LNCAP (cell line): ENCODE measurements around the gene RAI2.
A peak's percentile ranks its signal among the peaks of the same experiment; 100 is the strongest.

ENCODE experiments used
- TF ChIP-seq, protein P1 (sequence below): fragments of 450-650 bp; IDR thresholded peaks from 2 replicates; pipeline ENCODE4 v1.5.1; 2017; ENCODE audit warnings: mild to moderate bottlenecking

Gene RAI2

DNA sequence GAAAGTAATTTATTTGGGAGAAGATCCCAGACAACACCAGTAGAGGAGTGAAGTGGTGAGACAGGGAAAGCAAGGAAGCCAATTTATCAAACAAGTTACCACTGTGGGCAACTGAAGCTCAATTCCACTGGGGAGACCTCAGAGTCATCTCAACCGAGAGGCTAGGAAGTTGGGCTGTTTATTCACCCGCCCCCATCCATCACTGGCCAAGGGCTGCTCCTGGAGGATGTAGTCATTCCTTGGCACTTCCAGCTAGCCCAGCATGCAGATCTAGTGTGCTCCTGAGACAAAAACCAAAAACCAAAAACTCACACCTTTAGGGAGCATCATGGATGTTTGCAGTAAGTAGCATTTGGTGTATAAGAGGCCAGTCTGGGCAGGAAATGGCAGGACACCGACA is 47.0 kb downstream of the RAI2 start:
- TF ChIP-seq, protein P1, sequence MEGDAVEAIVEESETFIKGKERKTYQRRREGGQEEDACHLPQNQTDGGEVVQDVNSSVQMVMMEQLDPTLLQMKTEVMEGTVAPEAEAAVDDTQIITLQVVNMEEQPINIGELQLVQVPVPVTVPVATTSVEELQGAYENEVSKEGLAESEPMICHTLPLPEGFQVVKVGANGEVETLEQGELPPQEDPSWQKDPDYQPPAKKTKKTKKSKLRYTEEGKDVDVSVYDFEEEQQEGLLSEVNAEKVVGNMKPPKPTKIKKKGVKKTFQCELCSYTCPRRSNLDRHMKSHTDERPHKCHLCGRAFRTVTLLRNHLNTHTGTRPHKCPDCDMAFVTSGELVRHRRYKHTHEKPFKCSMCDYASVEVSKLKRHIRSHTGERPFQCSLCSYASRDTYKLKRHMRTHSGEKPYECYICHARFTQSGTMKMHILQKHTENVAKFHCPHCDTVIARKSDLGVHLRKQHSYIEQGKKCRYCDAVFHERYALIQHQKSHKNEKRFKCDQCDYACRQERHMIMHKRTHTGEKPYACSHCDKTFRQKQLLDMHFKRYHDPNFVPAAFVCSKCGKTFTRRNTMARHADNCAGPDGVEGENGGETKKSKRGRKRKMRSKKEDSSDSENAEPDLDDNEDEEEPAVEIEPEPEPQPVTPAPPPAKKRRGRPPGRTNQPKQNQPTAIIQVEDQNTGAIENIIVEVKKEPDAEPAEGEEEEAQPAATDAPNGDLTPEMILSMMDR: no peak

DNA sequence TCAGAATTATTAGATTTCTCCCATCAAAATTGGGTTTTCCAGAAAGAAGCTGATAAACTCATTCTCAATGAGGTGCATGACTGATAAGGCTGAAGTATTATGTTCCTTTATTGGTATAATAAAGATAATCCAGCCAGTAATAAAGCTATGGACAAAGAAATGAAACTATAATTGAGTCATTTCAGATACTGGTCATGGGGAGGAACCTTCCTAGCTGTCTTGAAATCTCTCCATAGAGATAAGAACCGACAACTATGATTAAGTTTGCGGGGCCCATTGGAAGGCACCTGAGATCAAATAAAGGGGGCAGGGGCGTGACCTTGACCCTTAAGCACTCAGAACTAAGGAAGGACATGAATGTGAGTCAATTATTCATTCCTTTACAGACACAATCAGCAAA is 47.8 kb downstream of the RAI2 start:
- TF ChIP-seq, protein P1: no peak

DNA sequence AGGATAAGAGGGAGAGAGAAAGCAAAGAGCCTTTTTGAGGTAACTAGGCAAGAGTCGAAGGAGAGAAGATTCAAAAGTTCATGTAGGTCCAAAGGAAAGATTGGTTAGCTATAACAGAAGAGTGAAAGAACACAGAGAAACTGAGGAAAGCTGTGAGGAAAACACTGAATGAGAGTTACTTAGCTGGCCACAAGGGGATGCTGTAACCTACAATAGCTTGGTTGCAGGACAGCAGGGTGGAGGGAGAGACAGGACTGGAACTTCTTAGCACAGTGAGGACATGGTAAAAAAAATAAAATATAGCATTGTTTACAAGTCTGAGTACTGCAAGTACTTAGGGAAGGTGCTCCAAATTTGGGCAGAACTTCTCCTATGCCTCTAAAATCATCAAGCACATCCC is 48.3 kb downstream of the RAI2 start:
- TF ChIP-seq, protein P1: peak; percentile 60

DNA sequence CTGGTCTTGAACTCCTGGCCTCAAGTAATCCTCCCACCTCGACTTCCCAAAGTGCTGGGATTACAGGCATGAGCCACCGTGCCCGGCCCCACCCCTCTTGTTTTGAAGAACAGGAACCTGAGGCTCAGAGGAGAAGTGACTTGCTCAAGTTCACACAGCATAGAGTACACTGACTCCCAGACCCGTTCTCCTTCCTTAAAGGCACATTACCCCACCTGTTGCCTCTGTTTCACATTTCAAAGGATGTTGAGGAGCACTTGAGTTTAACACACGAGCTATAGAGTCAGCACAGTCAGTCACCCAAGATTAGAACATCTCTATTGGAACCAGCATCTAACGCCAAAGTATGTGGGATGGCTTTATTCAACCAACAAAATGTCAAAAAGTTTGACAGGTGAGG is 51.1 kb downstream of the RAI2 start:
- TF ChIP-seq, protein P1: no peak

DNA sequence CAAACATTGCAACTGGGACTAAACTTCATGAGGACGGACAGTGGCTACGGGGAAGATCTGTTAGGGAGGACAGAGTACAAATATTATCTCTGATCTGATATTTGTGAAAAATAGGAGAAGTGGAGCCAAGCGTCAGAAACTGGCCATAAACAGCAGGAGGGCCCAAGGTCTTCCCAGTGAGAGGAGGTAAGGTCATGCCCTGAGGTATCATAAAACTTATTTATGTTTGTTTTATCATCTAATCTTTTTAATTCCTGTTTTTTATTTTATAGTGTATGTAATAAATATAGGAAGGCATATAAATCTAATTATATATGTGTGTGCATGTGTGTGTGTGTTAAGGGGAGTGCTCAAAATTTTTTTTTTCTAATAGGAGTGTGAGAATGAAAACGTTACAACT is 51.8 kb downstream of the RAI2 start:
- TF ChIP-seq, protein P1: no peak

DNA sequence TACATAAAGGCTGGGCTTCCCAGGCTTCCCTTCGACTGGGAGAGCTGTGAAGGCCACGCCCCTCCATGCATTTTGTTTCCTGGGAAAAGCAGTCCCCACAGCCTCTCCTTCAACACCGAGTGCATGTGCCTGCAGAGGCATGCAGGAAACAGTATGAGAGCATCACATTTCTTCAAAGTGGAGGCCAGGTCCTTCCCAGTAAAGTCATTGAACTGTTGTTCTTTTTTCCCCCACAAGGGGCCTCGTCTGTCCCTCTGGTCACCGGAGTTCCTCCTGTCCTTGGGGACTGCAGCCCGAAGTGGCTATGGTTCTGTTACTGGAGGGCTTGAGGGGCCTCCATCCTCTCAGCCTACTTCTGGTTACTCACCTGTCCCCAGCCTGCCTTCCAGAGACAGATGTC is 56.0 kb downstream of the RAI2 start:
- TF ChIP-seq, protein P1: no peak; the same call in 1 of the 2 replicates

DNA sequence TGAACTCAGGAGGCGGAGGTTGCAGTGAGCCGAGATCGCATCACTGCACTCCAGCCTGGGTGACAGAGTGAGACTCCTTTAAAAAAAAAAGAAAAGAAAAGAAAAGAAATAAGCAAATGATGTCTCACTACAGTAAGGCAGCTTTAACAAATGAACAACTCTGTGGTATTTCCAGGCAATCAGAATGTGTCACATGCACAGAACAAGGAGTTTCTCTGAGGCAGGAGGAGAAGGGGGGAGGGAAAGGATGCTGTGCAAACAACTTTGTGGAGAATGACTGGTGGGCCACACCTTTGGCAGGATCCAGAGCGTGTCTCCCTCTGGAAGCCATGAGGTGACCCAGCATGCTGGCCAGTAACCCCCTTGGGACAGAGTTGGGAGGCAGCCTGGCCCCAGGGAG is 57.6 kb downstream of the RAI2 start:
- TF ChIP-seq, protein P1: no peak

DNA sequence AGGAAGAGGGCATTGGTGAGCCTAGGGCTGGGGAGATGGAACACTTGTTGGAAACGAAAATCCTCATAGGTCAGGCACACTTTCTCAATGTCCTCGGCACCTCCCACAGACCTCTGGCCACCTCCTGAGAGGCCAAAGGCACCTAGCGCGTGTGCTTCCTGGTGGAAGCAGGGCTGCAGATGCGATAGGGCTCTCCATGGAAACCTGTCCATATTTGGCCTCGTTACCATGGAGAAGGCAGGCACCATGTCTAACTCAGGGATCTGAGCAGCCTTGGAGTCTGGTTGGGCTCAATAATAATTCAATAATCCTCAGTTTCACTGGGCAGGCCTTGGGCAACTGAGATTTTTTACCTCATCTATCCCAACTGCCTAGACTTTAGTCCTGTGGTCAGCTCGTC is 58.3 kb downstream of the RAI2 start:
- TF ChIP-seq, protein P1: no peak
